ENCODE results near the gene CABP2.
"Not testable (repeated sequence)": the region's sequence is repeated elsewhere in the genome, so short reads cannot be mapped to it uniquely, and the experiment has no call there.

CABP2 gene

GRCh38 chr11:67483831-67484665 lies 39.2 kb downstream of the CABP2 start:
- no peaks in the 10 kb centered on the region for H3K9me3 Mint-ChIP-seq
- peaks cover 63% of the 10 kb centered on the region for H3K4me1 Mint-ChIP-seq
- peak overlapping the region; percentile 100 for H3K27ac Mint-ChIP-seq
- H3K27me3 Mint-ChIP-seq = no peaks in the 10 kb centered on the region
- H3K4me3 Mint-ChIP-seq = peak overlapping the region; percentile 96
- peaks cover 13% of the 10 kb centered on the region for H3K36me3 Mint-ChIP-seq

GRCh38 chr11:67482827-67483798 lies 40.1 kb downstream of the CABP2 start, which contains the start of gene AIP:
TSS of gene AIP (plus strand) at chr11:67483026. CDS start at chr11:67483159, 133 bp downstream.
- Mint-ChIP-seq H3K27ac (peak within 1 kb of the TSS; percentile 100), H3K4me1 (peaks cover 54% of the 10 kb centered on the region), H3K9me3 (no peaks in the 10 kb centered on the region), H3K27me3 (no peaks in the 10 kb centered on the region), H3K4me3 (peak within 1 kb of the TSS; percentile 96), H3K36me3 (peaks cover 13% of the 10 kb centered on the region)

GRCh38 chr11:67482275-67482826 lies 40.9 kb downstream of the CABP2 start:
- Mint-ChIP-seq H3K36me3 (peaks cover 7% of the 10 kb centered on the region), H3K4me3 (peak overlapping the region; percentile 96), H3K4me1 (peaks cover 46% of the 10 kb centered on the region), H3K27me3 (no peaks in the 10 kb centered on the region), H3K9me3 (no peaks in the 10 kb centered on the region), H3K27ac (peak overlapping the region; percentile 100)

- not testable (repeated sequence) for H3K4me3 Mint-ChIP-seq, H3K36me3 Mint-ChIP-seq, H3K27ac Mint-ChIP-seq, H3K9me3 Mint-ChIP-seq, H3K27me3 Mint-ChIP-seq, H3K4me1 Mint-ChIP-seq
Measured at GRCh38 chr11:67477344-67478050, 45.7 kb downstream of the CABP2 start.

DNA sequence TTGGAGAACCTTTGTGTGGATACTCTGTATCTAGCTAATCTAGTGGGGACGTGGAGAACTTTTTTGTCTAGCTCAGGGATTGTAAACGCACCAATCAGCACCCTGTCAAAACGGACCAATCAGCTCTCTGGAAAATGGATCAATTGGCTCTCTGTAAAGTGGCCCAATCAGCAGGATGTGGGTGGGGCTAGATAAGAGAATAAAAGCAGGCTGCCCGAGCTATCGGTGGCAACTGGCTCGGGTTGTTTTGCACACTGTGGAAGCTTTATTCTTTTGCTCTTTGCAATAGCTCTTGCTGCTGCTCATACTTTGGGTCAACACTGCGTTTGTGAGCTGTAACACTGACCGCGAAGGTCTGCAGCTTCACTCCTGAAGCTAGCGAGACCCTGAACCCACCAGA lies 46.6 kb downstream of the CABP2 start:
- not testable (repeated sequence) for H3K4me3 Mint-ChIP-seq, H3K27ac Mint-ChIP-seq, H3K36me3 Mint-ChIP-seq, H3K9me3 Mint-ChIP-seq, H3K4me1 Mint-ChIP-seq, H3K27me3 Mint-ChIP-seq

DNA sequence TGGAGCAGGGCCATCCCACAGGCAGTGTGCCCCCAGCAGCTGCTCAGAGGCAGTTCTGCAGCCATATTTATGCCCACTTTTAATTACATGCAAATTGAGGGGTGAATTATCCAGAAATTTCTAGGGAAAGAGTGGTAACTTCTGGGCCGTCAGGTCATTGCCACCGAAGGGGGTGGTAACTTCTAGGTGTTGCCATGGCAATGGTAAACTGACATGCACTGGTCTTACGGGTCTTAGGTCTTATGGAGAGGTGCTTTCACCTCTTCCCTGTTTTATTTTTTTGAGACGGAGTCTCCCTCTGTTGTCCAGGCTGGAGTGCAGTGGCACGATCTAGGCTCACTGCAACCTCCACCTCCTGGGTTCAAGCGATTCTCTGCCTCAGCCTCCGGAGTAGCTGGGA lies 50.4 kb downstream of the CABP2 start:
- no peak overlapping the region for H3K4me3 Mint-ChIP-seq
- H3K4me1 Mint-ChIP-seq = peaks cover 10% of the 10 kb centered on the region
- no peaks in the 10 kb centered on the region for H3K9me3 Mint-ChIP-seq
- H3K27me3 Mint-ChIP-seq = no peaks in the 10 kb centered on the region
- no peaks in the 10 kb centered on the region for H3K36me3 Mint-ChIP-seq
- no peak overlapping the region for H3K27ac Mint-ChIP-seq

- Mint-ChIP-seq H3K27me3 (no peaks in the 10 kb centered on the region), H3K9me3 (no peaks in the 10 kb centered on the region), H3K27ac (no peak overlapping the region), H3K4me1 (peaks cover 25% of the 10 kb centered on the region), H3K36me3 (no peaks in the 10 kb centered on the region), H3K4me3 (no peak overlapping the region)
Measured at GRCh38 chr11:67470337-67471002, 52.8 kb downstream of the CABP2 start.

- H3K4me1 Mint-ChIP-seq = peaks cover 30% of the 10 kb centered on the region
- H3K27ac Mint-ChIP-seq = no peak overlapping the region
- peak overlapping the region; percentile 80 for H3K4me3 Mint-ChIP-seq
- no peaks in the 10 kb centered on the region for H3K9me3 Mint-ChIP-seq
- no peaks in the 10 kb centered on the region for H3K27me3 Mint-ChIP-seq
- H3K36me3 Mint-ChIP-seq = no peaks in the 10 kb centered on the region
Measured at GRCh38 chr11:67469508-67469811, 53.8 kb downstream of the CABP2 start.
